Pulmonary artery endothelial cell (primary cell): Measurements from ENCODE around the gene TF. TPM values are rescaled to one million over a fixed set of nuclear protein-coding genes. Genes with fewer than 3 reads are reported as not detected.

Source experiments
- DNase-seq: peaks from one replicate; pipeline ENCODE4 v3.0.0-alpha.2; 2011; ENCODE audit warnings: low read depth, low spot score
- total RNA-seq: library from RNA; depleted of rRNA; stranded (reverse); fragments of >200 nt; gene quantifications from 2 replicates; pipeline ENCODE4 v1.2.3, GENCODE V29; 2014

The TF gene
- total RNA-seq, 1 donor from 2014 or later: 0.07 TPM

GRCh38 chr3:133805384-133805701 is 59.1 kb downstream of the TF start:
- DNase-seq: no peak

DNA sequence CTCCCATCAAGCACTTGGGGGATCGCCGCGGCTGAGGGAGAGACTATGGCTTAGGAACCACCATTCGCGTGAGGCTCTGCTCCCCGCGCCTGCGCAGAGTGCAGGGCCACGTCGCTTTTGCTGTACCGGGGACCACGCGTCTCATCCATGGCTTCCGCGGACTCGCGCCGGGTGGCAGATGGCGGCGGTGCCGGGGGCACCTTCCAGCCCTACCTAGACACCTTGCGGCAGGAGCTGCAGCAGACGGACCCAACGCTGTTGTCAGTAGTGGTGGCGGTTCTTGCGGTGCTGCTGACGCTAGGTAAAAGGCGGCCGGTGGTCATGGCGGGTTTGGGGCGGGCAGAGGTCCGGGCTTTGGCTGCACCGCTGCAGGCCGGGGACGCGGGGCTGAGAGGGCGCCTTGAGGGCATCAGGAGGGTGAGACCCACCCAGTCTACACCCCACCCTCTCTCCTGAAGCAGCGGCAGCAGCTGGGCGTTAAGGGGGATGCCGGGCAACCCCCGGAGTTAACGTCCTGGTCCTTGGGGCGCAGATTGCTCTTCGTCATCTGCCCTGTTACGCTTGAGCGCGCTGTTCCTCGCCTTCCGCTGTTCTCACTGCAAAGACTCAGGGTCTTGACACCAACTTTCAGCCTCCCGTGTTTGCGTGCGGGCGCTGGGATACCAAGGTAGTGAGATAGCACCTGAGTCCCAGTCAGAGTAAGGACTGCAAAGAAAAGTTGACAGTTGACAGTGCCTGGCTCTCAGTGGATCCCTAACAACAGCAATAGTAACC is 59.7 kb downstream of the TF start, which contains the start of gene SRPRB:
Gene SRPRB (plus strand): TSS at position 114 of the 774 bp plus-strand sequence. CDS start 34 bp downstream, at position 148.
- DNase-seq: peak; percentile 78

DNA sequence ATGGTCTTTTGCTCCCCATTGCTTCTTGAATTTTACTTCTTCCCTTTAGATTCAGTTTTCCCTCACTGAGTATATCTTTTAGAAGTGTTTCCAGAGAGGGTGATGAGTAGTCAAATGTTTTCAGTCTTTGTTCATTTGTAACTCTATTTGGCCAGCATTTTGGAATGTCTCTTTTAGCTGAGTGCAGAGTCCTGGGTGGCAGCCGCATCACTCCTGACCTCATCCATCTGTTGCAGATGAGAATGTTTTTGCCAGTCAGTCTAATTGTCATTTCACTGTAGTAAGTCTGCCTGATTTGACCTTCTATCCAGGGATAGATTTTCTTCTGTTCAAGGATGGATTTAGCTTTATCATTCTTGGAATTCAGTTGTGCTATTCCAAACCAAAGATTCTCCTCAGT is 66.7 kb downstream of the TF start:
- no peak for DNase-seq

DNA sequence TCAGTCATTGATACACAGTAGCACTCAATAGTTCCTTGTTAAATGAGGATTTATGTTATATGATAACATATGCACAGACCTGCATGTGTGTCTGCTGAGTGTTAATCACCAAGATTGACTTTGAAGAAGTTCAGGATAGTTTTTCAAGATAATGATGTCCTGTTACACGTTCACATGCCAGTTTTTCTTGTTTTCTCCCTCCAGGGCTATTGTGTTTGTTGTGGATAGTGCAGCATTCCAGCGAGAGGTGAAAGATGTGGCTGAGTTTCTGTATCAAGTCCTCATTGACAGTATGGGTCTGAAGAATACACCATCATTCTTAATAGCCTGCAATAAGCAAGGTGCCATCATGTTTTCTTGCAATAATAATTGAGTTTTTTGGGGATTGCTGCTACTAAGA is 69.2 kb downstream of the TF start:
- DNase-seq: no peak

DNA sequence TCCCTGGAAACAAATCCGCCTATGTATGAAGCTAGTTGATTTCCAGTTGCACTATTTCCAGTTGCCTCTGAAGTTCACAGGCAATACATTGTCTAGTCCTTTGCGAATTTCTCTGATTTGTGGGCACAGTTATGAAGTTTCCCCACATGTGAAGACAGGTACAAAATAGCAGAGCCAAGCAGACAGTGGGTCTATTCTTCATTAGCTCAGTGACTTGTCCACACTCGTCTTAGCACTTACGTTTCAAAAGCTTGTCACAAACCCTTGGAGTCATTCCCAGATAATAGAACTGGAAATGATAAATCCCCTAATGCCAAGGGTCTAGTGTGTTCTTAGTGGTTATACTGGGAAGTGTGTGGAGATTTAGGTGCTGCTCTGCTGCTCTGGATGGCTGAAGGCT is 73.9 kb downstream of the TF start:
- DNase-seq: no peak

GRCh38 chr3:133820889-133821675 is 74.9 kb downstream of the TF start:
- DNase-seq: no peak

DNA sequence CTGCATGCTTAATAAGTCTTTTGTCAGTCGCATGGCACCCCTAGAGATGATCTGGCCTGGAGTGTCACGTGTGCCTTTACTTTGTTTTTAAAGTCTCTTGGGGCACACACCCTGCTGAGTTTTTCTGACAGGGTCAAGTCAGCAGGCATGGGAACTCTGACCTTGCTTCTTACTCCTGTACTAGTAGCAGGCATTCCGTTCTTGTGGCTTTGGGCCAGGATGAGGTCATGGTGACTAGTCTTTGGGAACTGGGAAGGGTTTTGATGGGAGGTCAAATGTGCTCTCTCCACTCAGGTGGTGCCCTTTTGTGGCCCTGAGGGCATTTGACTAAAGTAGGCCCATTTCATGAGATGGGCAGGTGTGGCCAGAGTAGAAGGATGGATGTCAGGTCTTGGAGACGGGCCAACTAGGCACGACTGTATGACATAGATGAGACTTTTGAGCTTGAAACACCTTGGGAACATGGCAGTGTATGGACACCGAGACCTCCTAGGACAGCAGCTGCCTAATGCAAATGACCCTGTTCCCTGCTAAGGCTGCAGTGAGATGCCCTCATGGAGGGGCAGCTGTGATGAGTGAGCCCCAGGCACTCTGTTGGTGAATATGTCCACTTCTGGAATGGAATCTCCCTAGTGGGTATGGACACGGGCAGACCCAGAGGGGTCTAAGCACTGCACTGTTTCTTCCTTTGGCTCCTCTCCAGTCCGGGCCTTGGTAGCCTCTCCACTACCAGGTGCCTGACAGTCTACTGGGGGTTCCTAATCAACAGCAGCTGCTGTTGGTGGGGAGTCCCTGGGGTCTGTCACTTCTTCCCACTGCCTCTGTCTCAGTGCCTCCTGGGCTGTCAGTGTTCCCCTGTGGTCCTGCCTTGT is 75.8 kb downstream of the TF start:
- DNase-seq: no peak

DNA sequence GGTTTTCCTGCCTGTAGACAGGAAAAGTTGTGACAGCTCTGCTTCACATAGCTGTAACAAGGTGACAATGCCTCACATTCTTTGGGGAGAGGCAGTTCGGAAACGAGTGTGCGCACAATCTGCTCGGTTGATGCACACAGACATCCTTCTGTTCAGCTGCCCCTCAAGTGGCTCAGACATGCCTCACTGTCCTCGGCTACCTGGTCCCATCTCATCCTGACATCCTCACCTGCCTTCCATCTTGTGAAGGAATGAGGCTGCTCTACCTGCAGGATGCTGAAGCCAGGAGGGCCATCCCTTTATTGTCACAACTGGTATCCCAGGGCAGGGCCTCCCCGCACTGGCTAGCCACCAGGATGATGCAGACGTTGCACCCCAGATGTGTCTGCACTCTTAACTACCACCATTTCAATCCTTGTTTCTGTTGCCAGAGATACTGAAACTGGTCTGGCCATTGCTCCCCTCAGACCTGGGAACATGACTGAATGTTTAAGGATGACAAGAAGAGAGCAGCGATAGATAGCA is 78.8 kb downstream of the TF start:
- DNase-seq: no peak

- DNase-seq: no peak
Measured at GRCh38 chr3:133825969-133826727, 80.0 kb downstream of the TF start.

DNA sequence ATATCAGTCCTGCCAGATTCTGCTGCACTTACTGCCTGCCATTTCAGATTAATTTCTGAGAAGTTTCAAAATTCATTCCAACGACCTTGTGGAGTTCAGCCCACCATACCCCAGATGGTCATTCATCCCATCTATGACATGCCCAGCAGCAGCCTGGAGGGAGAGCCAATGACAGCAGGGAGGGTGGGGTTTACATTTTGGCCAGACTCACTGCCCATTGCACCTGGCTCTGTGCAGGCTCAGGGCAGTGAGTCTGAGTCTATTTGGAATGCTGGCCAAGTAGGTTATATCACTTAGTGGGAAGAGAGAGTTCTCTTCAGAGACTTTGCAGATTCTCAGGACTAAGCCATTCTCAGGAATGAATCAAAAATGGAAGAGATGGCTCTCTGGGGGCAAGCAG is 80.9 kb downstream of the TF start:
- DNase-seq: no peak

- no peak for DNase-seq
Measured at GRCh38 chr3:133827684-133828083, 81.5 kb downstream of the TF start.

GRCh38 chr3:133828576-133829309 is 82.5 kb downstream of the TF start:
- no peak for DNase-seq

GRCh38 chr3:133829310-133829707 is 83.1 kb downstream of the TF start:
- no peak for DNase-seq

GRCh38 chr3:133830071-133830470 is 83.9 kb downstream of the TF start:
- no peak for DNase-seq

DNA sequence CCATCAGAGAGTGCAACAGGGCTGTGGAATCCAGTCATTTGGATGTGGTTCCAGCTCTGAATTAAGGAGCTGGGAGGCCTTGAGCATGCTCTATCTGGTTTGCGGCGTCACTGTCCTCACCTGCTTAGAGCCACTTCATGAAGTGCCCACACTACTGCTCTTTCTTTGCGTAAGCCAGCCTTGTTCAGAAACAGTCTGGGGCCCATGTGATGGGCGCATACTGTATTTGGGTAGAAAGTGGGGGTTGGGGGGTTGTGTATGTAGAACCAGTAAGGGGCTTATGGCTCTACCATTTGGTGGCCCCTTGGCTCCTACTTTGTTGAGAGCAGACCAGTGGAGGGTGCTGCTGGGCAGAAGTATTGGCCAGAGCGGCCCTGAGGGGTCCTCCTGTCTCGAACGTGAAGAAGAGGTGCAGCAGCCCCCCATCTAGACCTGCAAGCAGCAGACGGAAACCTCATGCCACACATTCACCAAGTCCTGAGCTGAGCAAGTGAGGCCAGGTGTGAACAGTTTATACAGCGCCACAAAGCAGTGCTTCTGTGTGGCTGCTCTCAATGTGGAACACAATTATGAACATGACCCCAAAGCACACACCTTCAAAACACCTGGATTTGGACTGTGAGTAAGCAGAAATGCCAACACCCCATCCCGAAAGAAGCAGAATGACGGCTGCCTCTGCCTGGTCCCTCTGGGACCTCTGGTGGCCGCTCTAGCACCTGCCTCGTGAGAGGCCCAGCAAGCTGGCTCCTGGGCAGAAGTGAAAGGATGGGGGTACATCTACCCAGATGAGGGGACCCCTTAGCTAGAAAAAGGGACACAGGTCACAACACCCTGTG is 86.0 kb downstream of the TF start:
- no peak for DNase-seq

DNA sequence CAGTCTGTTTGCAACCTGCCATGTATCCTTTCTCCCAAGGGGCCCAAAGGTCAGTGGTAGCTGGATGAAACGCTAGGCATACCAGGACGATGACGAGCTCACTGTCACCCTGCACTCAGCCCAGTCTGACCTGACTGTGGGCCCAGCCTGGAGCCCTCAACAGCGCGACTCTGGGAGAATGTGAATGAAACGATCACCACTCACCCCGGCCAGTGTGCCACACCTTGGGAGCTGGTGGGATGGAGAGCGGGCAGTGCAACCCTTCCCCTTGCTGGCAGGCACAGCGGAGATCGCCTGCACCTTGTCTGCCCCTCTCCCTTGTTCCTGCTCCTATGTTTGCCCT is 86.6 kb downstream of the TF start:
- no peak for DNase-seq

DNA sequence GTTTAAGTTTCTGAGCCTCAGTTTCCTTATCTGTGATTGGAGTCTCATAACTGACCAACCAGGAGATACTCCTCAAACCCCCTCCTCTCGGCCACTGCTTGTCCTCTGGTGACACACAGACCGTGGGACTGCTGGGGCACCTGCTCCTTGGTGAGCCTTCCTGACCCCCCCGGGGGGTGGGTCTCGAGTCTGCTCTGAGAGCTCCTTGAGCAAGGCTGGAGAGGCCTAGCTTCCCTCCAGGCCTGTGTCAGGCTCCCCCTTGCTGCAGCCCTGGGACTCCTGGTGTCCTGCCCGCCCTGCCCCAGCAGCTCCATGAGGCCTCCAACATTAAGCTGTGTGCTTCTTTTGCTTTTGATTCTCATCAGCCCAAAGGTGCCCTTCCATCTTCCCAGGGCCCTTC is 87.1 kb downstream of the TF start:
- DNase-seq: no peak

- DNase-seq: no peak
Measured at GRCh38 chr3:133833880-133834620, 87.9 kb downstream of the TF start.
